ENCODE data around the gene COL25A1.
"Not testable (repeated sequence)": the region's sequence is repeated elsewhere in the genome, so short reads cannot be mapped to it uniquely, and the experiment has no call there.

COL25A1 gene

DNA sequence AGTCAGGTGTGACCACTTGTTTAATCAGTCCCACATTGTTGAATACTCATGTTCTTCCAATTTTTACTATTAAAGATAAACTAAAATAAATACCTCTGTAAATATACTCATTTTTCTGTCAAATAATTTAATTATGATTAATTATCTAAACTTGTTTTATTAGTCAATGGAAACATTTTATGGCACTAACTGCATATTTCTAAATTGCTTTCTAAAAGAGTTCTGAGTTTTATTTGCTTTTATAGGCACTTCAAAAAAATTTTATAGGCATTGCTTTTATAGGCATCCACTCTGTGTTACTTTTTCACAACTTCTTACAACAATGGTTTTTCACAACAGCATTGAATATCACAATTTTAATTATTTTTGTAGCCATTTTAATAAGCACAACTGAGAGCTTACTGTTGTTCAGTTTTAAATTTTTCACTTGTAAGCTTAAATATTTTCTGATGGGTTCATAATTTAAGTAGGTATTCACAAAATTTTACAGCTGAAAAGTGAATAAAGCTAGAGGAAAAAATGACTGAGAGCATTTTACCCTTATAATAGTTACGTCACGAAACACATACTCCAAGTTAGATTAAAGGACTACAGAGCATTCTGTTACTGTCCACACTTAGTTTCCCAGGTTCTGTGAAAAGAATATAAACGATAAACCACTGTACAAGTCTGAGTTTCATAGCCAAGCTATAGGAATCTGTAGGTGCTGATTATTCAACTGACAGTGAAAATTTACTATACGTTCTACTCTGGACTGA, 398.8 kb downstream of the COL25A1 start:
- DNase-seq (ENCODE audit: low spot score), result no peak

DNA sequence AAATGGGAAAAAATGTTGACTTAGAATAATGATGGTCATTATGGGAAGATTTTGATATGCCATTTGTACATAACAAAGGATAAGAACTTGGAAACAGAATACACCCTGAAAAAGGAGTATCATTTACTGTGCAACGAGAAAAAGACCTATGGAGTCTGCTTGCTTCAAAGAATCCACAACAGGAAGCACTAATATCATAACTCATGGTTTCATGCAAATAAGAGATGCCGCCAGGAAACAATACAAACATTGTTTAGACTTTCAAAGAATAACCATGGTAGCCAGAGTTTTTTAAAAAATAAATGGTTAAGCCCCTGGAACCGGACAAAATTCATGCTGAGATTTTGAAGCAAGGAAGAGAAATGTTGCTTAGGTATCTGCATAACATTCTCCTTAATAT, 399.7 kb downstream of the COL25A1 start:
- DNase-seq (ENCODE audit: low spot score), result no peak

DNA sequence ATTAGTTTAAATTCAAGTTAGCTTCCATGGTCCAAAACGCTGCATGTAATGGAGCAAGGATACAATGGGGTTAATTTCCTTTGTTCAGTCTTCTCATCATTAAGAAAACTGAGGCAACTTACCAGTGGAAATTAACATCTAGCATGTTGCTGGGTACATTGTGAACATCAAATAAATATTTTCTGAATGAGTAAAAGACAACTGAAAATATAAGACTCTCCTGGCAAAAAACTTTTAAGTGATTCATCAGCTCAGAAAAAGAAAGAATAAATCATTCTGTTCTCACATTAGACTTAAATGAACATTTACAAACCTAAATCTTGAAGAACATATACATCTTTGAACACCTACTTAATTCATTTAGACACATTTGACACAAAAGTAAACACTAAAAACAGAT, 401.2 kb downstream of the COL25A1 start:
- no peak for DNase-seq (ENCODE audit: low spot score)

GRCh38 chr4:108900018-108900580, 402.4 kb downstream of the COL25A1 start:
- DNase-seq (ENCODE audit: low spot score), result no peak

DNA sequence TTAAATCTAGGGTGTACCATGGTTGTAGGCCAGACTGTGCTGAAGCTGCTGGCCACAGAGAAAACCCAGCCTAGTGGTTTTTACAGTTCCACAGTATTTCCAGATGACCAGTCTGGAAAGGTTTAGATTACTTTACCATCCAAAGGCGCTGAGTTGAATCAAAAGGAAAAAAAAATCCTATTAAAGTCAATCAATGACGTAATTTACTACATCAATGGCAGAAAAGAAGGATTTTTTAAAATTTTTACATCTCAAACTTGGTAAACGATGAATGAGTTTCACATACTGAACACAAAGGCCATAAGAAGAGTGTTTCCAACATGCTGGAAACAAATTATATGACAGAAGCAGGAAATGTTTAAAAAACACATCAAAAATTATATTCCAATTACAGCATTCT, 409.0 kb downstream of the COL25A1 start:
- no peak for DNase-seq (ENCODE audit: low spot score)

DNA sequence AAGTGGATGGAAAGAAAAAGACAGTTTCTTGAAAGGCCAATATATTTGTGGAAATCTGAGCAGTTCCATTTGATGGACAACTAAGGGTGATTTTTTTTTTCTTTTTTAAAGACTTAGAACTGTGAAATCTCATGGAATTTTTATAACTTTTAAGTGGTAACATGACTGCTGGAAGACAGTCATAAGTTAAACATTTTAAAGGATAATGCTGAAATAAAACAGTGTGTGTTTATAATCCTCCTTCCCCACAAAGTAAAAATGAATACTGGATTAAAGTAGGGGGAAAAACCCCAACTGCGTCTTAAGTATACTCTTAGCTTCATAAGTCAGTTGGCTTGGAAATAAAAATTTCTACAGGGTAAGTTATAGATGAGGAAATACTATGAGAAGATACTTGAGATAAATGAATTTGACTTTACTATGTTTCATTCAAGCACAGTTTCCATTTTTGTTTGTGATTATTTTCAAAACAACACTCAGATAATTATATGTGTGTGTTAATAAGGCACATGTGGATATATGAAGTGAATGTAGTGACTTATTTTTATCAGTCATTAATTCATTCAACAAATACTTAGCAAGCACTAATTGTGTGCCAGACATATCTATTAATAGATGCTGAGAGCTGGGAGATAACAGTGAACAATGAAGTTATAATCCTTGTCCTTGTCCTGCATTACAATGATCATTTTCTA, 410.4 kb downstream of the COL25A1 start:
- DNase-seq (ENCODE audit: low spot score), result no peak

DNA sequence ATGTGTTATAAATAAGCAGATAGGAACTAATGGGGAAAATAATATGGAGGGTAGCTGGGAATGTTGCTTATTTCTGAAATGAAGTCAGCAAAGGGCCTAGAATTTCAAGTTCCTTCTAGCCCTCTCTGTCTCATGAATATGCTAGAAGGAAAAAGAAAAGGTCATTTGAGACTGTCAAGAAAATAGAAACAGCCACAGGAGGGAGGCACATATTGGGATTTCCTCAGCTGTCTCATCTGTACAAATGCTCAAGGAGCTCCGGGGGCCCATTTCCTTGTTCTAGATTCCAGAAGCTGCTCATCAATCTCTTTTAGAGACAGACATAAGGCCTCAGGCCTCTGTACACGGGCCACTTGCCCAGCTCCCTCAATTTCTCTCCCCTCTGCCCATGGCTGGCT, 412.0 kb downstream of the COL25A1 start:
- DNase-seq (ENCODE audit: low spot score), result no peak

GRCh38 chr4:108889696-108890483, 412.6 kb downstream of the COL25A1 start:
- no peak for DNase-seq (ENCODE audit: low spot score)

- no peak for DNase-seq (ENCODE audit: low spot score)
Observed at GRCh38 chr4:108888769-108889168, 413.7 kb downstream of the COL25A1 start.

DNA sequence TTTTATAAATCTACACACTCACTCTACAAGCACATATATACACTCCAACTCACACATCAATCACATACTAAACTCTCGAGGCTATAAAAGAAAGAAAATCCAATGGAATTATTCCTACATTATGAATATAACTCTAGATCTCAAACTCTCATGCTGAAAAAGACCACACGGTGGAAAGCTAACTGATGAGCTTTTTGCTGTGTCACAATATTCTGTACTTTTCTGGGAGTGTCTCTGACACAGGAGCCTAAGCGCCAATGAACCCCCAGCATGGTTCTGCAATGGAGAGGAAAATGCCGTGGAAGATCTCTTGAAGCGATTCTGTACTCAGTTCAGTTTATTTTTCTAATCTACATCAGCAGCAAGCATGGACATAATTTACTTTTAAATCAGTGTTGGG, 415.4 kb downstream of the COL25A1 start:
- no peak for DNase-seq (ENCODE audit: low spot score)

DNA sequence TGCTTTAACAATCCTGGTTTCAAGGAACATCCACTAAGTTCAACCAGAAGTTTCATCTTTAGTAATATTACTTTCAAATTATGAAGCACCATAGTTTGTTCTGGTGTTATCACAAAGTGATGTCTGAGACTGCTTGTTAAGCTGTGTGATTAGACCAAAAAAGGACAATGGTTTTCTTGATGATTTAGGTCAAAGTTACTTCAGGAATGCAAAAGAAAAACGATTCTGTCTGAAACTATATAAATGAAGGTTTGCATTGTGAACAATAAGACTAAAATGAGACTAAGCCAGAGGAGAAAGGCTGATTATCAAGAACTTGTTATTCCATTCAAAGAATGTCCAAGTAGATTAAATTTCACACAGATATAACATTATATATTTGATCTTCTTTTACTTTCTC, 417.2 kb downstream of the COL25A1 start:
- no peak for DNase-seq (ENCODE audit: low spot score)

- no peak for DNase-seq (ENCODE audit: low spot score)
Observed at GRCh38 chr4:108884596-108884995, 417.9 kb downstream of the COL25A1 start.

DNA sequence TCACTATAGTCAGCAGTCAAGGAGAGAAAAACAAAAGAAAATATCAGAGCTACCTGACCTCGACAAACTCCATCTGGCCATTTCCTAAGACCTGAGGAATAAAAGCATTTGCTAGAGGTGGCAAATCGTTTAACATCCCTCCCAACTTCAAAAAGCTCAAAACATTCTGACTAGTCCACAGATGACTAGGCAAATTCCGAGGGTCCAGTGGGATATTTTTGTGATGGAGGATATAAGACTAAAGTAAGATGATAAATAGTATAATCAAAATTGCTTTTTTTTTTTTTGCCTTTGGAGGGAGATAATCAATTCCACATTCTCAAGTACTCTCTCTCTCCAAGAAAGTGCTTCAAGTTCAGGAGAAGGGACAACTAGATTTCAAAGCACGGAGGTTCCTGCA, 420.5 kb downstream of the COL25A1 start:
- DNase-seq (ENCODE audit: low spot score), result no peak

DNA sequence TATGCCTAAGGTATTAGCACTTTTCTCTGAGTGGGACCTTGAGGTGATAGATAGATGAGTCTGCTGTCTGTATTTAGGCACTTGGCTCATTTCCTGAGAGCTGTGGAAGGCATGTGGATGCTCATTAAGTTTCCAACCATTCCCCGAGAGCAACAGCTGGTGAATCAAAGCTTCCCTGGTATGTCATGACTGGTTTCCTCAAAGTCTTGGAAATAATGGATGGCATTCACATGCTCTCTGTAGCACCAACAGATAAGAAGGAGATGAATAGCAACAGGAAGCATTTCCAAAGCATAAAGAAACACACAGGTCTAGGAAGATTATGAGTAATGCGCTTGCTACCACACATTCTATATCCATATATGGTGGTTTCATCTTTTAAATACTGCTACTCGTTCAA, 421.3 kb downstream of the COL25A1 start:
- peak; percentile 1 for DNase-seq (ENCODE audit: low spot score)

DNA sequence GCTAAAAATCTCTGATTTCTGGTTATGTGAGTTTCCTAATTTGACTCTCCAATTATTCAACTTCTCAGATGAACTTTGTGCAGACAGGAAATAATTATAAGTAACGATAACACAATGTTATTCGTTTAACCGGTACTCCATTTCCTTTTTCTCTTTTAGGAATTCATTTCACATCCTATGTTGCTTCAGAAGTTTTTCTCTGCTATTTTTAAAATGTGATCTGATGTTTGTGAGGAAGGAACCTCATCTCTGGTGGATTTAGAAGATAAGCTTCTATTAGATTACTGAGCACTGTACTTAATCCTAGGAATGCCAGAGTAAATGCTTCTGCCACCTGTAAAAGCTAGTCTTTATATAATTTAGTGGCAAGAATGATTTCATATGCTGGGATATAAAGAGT, 423.7 kb downstream of the COL25A1 start:
- DNase-seq (ENCODE audit: low spot score), result no peak

DNA sequence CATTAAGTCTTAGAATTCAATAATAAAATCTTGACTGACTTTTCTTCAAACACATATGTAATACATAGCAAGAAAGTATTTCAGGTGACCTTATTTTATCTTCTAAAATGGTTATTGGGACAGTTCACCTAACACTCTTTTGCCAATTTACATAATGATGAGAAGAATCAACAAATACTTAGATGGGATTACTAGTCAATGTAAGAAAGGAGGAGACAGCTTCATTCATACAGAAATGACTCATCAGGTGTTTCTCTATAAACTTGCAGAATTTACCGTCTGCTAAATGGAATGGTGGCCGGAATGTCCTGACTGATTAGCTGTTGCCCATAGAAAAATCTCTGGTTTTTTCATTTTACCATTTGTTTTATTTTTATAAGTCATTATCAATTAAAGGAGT, 424.6 kb downstream of the COL25A1 start:
- no peak for DNase-seq (ENCODE audit: low spot score)

GRCh38 chr4:108874806-108875205, 427.7 kb downstream of the COL25A1 start:
- no peak for DNase-seq (ENCODE audit: low spot score)

DNA sequence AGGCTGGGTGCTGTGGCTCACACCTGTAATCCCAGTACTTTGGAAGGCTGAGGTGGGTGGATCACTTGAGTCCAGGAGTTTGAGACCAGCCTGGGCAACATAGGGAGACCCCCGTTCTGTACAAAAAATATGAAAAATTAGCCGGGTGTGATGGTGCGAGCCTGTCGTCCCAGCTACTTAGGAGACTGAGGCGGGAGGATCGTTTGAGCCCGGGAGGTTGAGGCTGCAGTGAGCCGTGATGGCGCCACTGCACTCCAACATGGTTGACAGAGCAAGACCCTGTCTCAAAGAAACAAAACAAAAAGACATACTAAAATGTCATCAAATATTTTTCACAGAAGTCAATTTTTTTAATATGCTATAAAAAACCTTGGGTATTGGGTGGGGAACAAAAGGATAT, 432.5 kb downstream of the COL25A1 start:
- not testable (repeated sequence) for DNase-seq (ENCODE audit: low spot score)

DNA sequence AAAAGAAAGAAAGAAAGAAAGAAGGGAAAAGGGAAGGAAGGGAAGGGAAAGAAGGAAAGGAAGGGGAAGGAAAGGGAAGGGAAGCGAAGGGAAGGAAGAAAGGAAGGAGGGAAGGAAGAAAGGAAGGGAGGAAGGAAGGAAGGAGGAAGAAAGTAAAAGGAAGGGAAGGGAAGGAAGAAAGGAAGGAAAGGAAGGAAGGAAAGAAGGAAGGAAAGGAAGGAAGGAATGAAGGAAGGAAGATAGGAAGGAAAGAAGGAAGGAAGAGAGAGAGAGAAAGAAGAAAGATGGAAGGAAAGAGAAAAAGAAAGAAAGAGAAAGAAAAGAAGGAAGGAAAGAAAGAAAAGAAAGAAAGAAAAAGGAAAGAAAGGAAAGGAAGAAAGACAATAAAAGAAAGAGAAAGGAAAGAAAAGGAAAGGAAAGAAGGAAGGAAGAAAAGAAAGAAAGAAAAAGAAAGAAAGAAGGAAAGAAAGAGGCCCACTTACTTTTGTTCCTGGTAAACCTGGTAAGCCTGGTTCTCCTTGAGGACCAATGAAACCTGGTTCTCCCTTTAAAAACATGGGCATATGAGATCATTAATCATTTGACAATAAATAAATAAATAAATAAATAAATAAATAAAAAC, 433.7 kb downstream of the COL25A1 start:
- no peak for DNase-seq (ENCODE audit: low spot score)

DNA sequence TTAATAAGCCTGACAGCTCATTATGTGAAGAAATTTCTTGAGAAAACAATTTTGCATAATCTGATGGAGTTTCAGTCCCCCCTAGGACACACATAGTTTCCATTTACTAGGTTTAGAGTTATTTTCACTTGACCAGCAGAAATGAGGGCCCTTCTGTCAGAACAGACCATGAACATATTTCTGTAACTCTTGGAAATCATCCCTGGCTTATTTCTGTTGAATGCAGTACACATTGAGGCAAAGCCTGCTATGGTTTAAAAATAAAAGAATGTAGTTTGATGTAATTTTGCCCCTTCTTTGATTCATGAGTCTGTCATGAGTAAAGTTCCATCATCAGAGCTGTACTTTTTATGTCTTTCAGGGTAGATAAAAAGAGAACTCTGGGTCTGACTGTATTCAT, 435.0 kb downstream of the COL25A1 start:
- no peak for DNase-seq (ENCODE audit: low spot score)

GRCh38 chr4:108861334-108861733, 441.1 kb downstream of the COL25A1 start:
- peak; percentile 31 for DNase-seq (ENCODE audit: low spot score)

- DNase-seq (ENCODE audit: low spot score), result no peak
Observed at GRCh38 chr4:108854786-108855185, 447.7 kb downstream of the COL25A1 start.
